Choroid plexus epithelial cell (primary cell): ENCODE data around the gene QRICH1.
A peak's percentile ranks its signal among the peaks of the same experiment; 100 is the strongest.

Experiments used
- DNase-seq: peaks from one replicate; pipeline ENCODE4 v3.0.0-alpha.2; 2010; ENCODE audit warnings: low read depth
- H3K4me3 ChIP-seq: 2 replicates; pipeline ENCODE4 v1.5.1; 2011; ENCODE audit warnings: low read depth, mild to moderate bottlenecking, control low read depth, low read length, moderate library complexity
- TF ChIP-seq, protein P1 (sequence below): conservative IDR thresholded peaks from 2 replicates; pipeline ENCODE4 v1.5.1; 2011; ENCODE audit warnings: low read depth, mild to moderate bottlenecking, control low read depth, inconsistent platforms, low read length, moderate library complexity

QRICH1 gene

DNA sequence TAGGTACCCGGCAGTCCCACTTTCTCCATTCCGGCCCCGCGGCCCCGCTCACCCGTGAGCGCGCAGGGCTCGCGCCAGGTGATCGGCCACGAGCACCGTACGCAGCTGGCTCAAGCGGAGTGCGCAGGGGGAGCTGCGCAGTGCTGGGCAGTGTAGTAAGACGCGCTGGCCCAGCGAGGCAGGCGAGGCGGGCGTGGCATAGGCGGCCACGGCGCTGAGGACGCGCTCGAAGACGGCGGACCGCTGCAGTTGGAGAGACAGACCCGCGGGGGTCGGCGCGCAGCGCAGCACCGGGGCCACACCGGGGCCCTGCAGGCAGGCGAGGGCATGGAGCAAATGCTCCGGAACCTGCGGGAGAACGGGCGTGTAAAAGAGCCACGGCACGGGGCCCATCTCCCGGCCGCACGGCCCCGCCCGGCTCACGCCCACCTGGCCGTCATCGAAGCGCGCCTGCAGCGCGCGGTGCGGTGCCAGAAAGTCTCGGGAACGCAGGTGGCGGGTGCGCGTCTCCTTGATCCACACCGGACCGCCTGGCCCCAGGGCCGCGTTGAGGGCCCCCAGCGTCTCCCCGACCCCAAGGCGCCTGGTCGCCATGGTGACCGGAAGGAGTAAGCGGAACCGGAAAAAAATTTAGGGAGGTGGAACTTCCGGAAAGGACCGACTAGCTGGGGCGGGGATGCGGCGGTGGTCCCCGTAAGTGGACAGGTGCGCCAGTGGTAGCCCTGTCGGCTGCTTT lies 75.7 kb downstream of the QRICH1 start, which contains the start of gene DALRD3:
DALRD3 (minus strand) TSS at position 610 of the 736 bp plus-strand sequence; CDS start at position 594, 16 bp downstream.
- DNase-seq = peak; percentile 72
- TF ChIP-seq, protein P1, sequence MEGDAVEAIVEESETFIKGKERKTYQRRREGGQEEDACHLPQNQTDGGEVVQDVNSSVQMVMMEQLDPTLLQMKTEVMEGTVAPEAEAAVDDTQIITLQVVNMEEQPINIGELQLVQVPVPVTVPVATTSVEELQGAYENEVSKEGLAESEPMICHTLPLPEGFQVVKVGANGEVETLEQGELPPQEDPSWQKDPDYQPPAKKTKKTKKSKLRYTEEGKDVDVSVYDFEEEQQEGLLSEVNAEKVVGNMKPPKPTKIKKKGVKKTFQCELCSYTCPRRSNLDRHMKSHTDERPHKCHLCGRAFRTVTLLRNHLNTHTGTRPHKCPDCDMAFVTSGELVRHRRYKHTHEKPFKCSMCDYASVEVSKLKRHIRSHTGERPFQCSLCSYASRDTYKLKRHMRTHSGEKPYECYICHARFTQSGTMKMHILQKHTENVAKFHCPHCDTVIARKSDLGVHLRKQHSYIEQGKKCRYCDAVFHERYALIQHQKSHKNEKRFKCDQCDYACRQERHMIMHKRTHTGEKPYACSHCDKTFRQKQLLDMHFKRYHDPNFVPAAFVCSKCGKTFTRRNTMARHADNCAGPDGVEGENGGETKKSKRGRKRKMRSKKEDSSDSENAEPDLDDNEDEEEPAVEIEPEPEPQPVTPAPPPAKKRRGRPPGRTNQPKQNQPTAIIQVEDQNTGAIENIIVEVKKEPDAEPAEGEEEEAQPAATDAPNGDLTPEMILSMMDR = no peak
- H3K4me3 ChIP-seq = peak within 1 kb of the TSS; percentile 88

DNA sequence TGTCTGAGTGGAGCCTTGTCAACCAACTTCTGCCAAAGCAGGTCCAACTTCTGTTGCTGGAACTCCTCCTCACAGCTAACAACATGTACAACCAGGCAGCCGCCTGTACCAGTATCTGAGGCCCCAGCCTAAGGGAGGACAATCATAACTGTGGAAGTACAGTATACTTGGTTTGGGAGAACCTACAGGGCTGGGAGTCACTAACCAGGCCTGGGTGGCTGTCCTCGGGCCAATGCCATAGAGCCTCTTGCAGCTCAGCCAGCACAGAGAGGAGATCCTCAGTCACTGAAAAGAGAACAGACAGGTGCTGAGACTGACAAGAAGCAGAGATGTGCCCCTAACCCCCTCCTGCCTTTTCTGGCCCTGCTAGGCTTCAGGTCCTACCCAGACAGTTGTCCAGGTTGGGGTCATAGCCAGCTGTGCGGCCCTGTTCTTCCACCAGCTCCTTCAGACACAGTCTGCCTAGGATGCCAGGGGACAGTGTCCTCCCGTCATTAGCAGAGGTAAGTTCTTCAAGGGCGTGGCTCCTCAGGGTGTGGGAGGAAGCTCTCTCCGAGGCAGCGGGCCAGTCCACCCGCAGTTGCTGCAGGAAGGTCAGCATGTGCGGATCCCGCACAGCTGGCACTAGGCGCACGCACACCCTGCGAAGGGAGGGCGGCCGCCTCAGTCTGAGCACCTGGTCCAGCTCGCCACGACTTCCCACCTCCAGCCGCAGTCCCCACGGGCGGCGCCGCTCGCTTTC lies 76.5 kb downstream of the QRICH1 start:
- DNase-seq = no peak
- TF ChIP-seq, protein P1 = no peak
- peak overlapping the region; percentile 88 for H3K4me3 ChIP-seq

DNA sequence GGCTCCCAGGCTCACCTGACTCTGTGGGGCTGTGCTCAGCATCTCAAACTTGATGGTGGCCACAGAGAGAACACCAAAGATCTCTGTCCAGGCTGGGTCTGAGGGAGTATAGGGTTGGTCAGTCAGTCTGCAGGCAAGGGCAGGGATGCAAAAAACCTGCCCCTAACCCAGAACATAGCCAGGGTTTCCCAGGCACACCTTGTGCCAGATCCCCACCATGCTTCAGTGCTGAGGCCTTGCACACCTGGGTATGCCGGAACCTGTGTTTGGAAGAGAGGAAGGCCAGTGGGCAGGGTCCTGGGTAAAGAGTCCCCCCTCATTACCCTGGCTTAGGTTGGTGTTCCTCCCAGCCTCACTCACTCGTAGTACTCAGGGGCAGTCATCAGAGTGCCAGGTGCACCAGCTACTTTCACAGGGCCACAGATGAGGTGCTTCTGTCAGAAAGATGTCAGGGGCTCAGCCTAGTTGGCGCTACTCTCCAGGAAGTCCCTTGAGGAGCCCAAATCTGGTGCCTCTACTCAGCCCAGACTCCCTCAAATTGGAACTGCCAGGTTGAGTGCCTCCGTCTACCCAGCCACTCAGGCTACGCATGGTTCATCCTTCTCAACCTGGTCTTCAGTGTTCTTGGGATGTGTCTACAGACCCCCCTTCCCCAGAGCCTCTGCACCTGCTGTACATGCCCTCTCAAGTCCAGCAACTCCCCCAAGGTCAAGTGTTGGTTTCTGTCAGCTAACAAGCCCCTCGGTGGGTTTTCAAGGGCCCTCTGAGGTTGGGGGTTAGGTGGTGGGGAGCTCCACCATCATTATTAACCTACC lies 77.2 kb downstream of the QRICH1 start:
- DNase-seq = no peak
- no peak overlapping the region for H3K4me3 ChIP-seq
- TF ChIP-seq, protein P1 = no peak

DNA sequence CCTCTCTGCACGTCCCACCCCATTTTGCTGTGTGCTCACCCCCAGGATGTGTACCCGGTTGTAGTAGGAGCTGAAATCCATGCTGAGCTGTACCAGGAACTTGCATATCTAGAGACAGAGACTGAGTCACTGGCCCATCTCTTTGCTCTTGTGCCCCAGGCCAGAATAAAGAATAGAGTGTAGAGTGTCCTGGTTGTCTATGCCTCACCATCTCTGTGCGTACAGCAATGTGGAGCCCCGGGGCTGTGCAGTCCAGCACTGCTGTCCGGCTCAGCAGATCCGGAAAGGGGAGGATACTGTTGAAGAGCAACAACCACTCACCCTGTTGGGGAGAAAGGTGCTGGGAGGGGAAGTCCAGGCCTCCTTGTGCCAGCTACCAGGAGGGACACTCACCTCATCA lies 78.1 kb downstream of the QRICH1 start:
- DNase-seq = no peak
- TF ChIP-seq, protein P1 = no peak
- H3K4me3 ChIP-seq = no peak overlapping the region

DNA sequence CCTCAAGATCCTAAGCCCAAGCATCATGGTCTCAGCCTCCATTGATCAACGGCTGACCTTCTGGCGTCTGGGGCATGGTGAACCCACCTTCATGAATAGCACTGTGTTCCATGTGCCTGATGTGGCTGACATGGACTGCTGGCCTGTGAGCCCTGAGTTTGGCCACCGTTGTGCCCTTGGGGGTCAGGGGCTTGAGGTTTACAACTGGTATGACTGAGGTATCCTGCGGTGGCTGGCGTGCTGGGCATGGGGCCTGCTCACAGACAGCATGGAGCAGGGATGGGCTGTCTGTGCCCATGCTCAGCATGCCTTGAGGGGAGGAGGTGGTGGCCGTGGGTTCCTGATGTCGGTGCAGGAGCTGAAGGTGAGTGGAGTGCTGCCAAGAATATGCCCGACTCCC lies 78.8 kb downstream of the QRICH1 start:
- TF ChIP-seq, protein P1 = no peak

DNA sequence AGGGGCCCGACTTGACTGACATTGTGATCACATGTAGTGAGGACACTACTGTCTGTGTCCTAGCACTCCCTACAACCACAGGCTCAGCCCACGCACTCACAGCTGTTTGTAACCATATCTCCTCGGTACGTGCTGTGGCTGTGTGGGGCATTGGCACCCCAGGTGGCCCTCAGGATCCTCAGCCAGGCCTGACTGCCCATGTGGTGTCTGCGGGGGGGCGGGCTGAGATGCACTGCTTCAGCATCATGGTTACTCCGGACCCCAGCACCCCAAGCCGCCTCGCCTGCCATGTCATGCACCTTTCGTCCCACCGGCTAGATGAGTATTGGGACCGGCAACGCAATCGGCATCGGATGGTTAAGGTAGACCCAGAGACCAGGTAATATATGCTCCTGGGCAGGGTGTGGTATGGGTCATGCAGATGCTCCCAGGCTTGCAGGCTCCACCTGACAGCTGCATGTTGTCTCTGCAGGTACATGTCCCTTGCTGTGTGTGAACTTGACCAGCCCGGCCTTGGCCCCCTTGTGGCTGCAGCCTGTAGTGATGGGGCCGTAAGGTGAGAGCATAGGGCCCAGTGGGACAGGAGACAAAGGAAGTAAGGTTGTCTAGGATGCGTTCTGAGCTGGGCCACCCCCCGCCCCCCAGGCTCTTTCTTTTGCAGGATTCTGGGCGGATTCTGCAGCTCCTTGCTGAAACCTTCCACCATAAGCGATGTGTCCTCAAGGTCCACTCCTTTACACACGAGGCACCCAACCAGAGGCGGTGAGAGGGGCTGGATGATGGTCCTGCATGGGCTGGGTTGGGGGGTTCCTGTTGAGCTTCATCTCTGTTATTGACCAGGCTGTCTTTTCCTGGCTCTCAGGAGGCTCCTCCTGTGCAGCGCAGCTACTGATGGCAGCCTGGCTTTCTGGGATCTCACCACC lies 79.9 kb downstream of the QRICH1 start:
- DNase-seq = peak; percentile 60
- TF ChIP-seq, protein P1 = peak; percentile 81
- no peak overlapping the region for H3K4me3 ChIP-seq

More for the DNA sequence above, 78.8 kb downstream of the QRICH1 start:
- H3K4me3 ChIP-seq = no peak overlapping the region
- no peak for DNase-seq
